Measurements from ENCODE around the gene SRSF10.
A peak's percentile ranks its signal among the peaks of the same experiment; 100 is the strongest.
"Not testable (repeated sequence)": the region's sequence is repeated elsewhere in the genome, so short reads cannot be mapped to it uniquely, and the experiment has no call there.

Gene SRSF10

GRCh38 chr1:23997812-23998211 lies 17.7 kb upstream of the SRSF10 start:
- DNase-seq (ENCODE audit: low spot score) = no peak

- no peak for DNase-seq (ENCODE audit: low spot score)
These were observed 16.6 kb upstream of the SRSF10 start for GRCh38 chr1:23996700-23997229.

GRCh38 chr1:23995431-23995837 lies 15.3 kb upstream of the SRSF10 start:
- no peak for DNase-seq (ENCODE audit: low spot score)

- not testable (repeated sequence) for DNase-seq (ENCODE audit: low spot score)
These were observed 11.9 kb upstream of the SRSF10 start for GRCh38 chr1:23992011-23992410.

- no peak for DNase-seq (ENCODE audit: low spot score)
These were observed 9.1 kb upstream of the SRSF10 start for GRCh38 chr1:23989263-23989662.

- DNase-seq (ENCODE audit: low spot score) = not testable (repeated sequence)
These were observed 6.9 kb upstream of the SRSF10 start for GRCh38 chr1:23987038-23987437.

GRCh38 chr1:23984417-23985186 lies 4.5 kb upstream of the SRSF10 start:
- DNase-seq (ENCODE audit: low spot score) = peak; percentile 39

GRCh38 chr1:23980728-23981070 lies 572 bp upstream of the SRSF10 start:
- DNase-seq (ENCODE audit: low spot score) = no peak

- DNase-seq (ENCODE audit: low spot score) = peak; percentile 43
These were observed 693 bp downstream of the SRSF10 start for GRCh38 chr1:23979387-23979880.

- peak; percentile 33 for DNase-seq (ENCODE audit: low spot score)
These were observed 1.3 kb downstream of the SRSF10 start for GRCh38 chr1:23978805-23979204.

GRCh38 chr1:23977854-23978191 lies 2.3 kb downstream of the SRSF10 start:
- DNase-seq (ENCODE audit: low spot score) = peak; percentile 30

GRCh38 chr1:23977187-23977853 lies 2.8 kb downstream of the SRSF10 start:
- DNase-seq (ENCODE audit: low spot score) = no peak

- DNase-seq (ENCODE audit: low spot score) = no peak
These were observed 12.3 kb downstream of the SRSF10 start for GRCh38 chr1:23967871-23968270.

- no peak for DNase-seq (ENCODE audit: low spot score)
These were observed 13.1 kb downstream of the SRSF10 start for GRCh38 chr1:23966973-23967493.

GRCh38 chr1:23964790-23965740 lies 15.1 kb downstream of the SRSF10 start:
- DNase-seq (ENCODE audit: low spot score) = peak; percentile 21

- no peak for DNase-seq (ENCODE audit: low spot score)
These were observed 15.9 kb downstream of the SRSF10 start for GRCh38 chr1:23964235-23964668.

- no peak for DNase-seq (ENCODE audit: low spot score)
These were observed 16.4 kb downstream of the SRSF10 start for GRCh38 chr1:23963617-23964234.

- DNase-seq (ENCODE audit: low spot score) = peak; percentile 65
These were observed 19.7 kb downstream of the SRSF10 start for GRCh38 chr1:23960291-23961020.

- DNase-seq (ENCODE audit: low spot score) = peak; percentile 94
These were observed 20.5 kb downstream of the SRSF10 start, which contains the start of gene PNRC2 for GRCh38 chr1:23959461-23960290. PNRC2 (plus strand) TSS chr1:23959828; CDS start chr1:23961458, 1,630 bp downstream.
